Body of pancreas (tissue), 4 donors: ENCODE data around the gene PRKG1. TPM values are rescaled to one million over a fixed set of nuclear protein-coding genes. Genes with fewer than 3 reads are reported as not detected.

ENCODE experiments used
- ATAC-seq: fragments of 150-250 bp; one replicate; pipeline ENCODE4 v1.9.1; 2016
- DNase-seq, 4 donors: peaks; one replicate each; pipeline ENCODE4 v3.0.0-alpha.2; 2019
- H3K27ac ChIP-seq, 4 donors: fragments of 200-600 bp; sonication (generic); 1 replicate in 3 of 4; 2 replicates in 1 of 4; pipeline versions ENCODE4 v1.5.1 to v1.6.1; 2016 to 2019; ENCODE audit warnings: mild to moderate bottlenecking in 1 of 4, mixed read lengths in 1 of 4, moderate library complexity in 1 of 4
- H3K27me3 ChIP-seq, 2 donors: fragments of 200-600 bp; sonication (generic); one replicate each; pipeline ENCODE4 v1.6.0; 2016; ENCODE audit warnings: mild to moderate bottlenecking in 1 of 2
- H3K36me3 ChIP-seq, 2 donors: fragments of 200-600 bp; sonication (generic); replicated peaks in 1 of 2; 2 replicates each; pipeline ENCODE4 v1.5.1; 2016; ENCODE audit warnings: low read depth in 2 of 2; ENCODE audit not compliant: insufficient read depth in 1 of 2
- H3K4me1 ChIP-seq: fragments of 200-600 bp; sonication (generic); one replicate; pipeline ENCODE4 v1.6.0; 2016
- H3K4me3 ChIP-seq, 2 donors: fragments of 200-600 bp; sonication (generic); 1 replicate in 1 of 2; 2 replicates in 1 of 2; pipeline ENCODE4 v1.5.1; 2016 to 2019
- H3K9me3 ChIP-seq, 3 donors: fragments of 200-600 bp; sonication (generic); 1 replicate in 2 of 3; 2 replicates in 1 of 3; pipeline ENCODE4 v1.5.1; 2016
- POLR2A ChIP-seq, 3 donors: fragments of 450-650 bp; IDR thresholded peaks; one replicate each; pipeline ENCODE4 v1.6.1; 2016; ENCODE audit warnings: antibody characterized with exemption in 3 of 3, mild to moderate bottlenecking in 2 of 3
- WGBS, 2 donors: methylation state at CpG; one replicate each; pipeline ENCODE4 v1.1.5; 2017; 5-methylcytosine and 5-hydroxymethylcytosine counted together
- intact Hi-C: fragments of 100-400 bp; cut with DNase I; formaldehyde crosslinking; loops from one replicate; pipeline ENCODE4 v1.15.1; 2023
- total RNA-seq, 2 donors: library from RNA; depleted of rRNA; stranded (reverse); fragments of >200 nt; gene quantifications; one replicate each; pipeline ENCODE4 v1.1.0, GENCODE V29; 2016
- TF ChIP-seq, protein P1 (sequence below), 7 experiments: fragments of 450-650 bp in 4 of 7; fragments of 200-600 bp in 3 of 7; sonication (generic) in 3 of 7; IDR thresholded peaks; one replicate each; pipeline ENCODE4 v1.5.1; 2016 to 2019; ENCODE audit warnings: antibody characterized with exemption in 7 of 7

Gene PRKG1
- total RNA-seq, 2 donors from 2014 or later: 14.2 to 18.9 TPM

DNA sequence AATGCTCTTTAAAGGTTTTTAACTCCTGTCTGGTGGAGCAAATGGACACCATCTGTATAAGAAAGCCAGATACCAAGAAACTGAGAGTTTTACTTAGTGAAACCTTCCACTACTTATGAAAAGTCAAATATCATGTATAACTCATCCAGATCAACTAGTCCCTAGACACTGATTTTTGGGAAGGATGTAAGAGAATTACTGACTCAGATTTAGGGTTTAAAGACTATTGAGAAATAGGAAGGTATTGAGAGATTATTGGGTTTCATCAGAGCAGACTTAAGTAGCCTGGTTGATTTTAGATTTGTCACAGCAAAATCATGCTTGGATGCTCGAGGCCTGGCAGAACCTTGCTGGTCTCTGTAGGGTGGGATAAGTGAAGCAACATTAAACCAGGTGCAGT lies 622.0 kb downstream of the PRKG1 start:
- WGBS, 2 donors: 50 to 54% methylated on average over 1 of the region's 1 CpG
- DNase-seq: no peak

DNA sequence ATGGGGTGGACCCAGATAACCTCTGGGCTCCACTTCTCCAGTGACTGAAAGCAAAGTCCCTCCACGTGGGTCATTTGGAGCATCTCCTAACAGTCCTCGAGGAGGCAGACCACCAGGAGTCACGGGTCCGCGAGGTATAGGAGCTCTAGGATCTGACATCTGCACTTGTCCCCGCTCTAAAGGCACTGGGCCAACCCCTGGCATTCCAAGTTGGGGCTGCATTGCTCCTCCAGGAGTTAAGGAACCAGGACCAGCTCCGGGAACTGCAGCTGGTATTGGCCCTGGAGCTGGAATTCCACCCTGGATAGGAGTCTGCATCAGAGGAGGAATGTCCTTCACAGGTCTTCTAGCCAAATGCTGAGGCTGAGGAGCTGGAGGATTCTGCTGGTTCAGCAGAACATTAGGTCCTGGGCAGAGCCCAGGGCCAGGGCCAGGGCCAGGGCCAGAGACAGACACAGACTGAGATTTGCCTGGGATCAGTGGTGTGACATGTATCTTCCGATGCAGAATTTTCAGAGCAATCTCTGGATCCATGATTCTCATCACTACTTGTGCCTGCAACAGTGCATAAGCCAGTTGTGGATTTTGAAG lies 624.3 kb downstream of the PRKG1 start:
- Histone ChIP-seq H3K9me3 (no peaks in the 10 kb centered on the region), H3K27me3 (no peaks in the 10 kb centered on the region), H3K4me3 (peak overlapping the region; percentile 66 to 73), H3K4me1 (peaks cover 32% of the 10 kb centered on the region), H3K27ac (peak overlapping the region in 3 of 4 donors; percentile 92 to 99 (median 92)), H3K36me3 (no peaks in the 10 kb centered on the region)
- TF ChIP-seq, protein P1, sequence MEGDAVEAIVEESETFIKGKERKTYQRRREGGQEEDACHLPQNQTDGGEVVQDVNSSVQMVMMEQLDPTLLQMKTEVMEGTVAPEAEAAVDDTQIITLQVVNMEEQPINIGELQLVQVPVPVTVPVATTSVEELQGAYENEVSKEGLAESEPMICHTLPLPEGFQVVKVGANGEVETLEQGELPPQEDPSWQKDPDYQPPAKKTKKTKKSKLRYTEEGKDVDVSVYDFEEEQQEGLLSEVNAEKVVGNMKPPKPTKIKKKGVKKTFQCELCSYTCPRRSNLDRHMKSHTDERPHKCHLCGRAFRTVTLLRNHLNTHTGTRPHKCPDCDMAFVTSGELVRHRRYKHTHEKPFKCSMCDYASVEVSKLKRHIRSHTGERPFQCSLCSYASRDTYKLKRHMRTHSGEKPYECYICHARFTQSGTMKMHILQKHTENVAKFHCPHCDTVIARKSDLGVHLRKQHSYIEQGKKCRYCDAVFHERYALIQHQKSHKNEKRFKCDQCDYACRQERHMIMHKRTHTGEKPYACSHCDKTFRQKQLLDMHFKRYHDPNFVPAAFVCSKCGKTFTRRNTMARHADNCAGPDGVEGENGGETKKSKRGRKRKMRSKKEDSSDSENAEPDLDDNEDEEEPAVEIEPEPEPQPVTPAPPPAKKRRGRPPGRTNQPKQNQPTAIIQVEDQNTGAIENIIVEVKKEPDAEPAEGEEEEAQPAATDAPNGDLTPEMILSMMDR (IDR thresholded peaks at IDR 0.05): no peak
- TF ChIP-seq POLR2A (IDR thresholded peaks at IDR 0.05): no peak
- intact Hi-C loops: no loop called here
- no peak for DNase-seq
- no peak for ATAC-seq
- WGBS, 2 donors: 47 to 80% methylated on average over 2 to 8 of the region's 8 CpGs

More for the DNA sequence above, 622.0 kb downstream of the PRKG1 start:
- H3K27ac ChIP-seq: no peak overlapping the region
- H3K9me3 ChIP-seq: no peaks in the 10 kb centered on the region
- peaks cover 43% of the 10 kb centered on the region for H3K4me1 ChIP-seq
- no peak for ATAC-seq
- intact Hi-C loops: no loop called here
- H3K27me3 ChIP-seq: no peaks in the 10 kb centered on the region
- H3K36me3 ChIP-seq: no peaks in the 10 kb centered on the region
- no peak overlapping the region for H3K4me3 ChIP-seq
- TF ChIP-seq POLR2A (IDR thresholded peaks at IDR 0.05): no peak
- TF ChIP-seq, protein P1 (IDR thresholded peaks at IDR 0.05): no peak

- TF ChIP-seq POLR2A (IDR thresholded peaks at IDR 0.05): no peak
- TF ChIP-seq, protein P1 (IDR thresholded peaks at IDR 0.05): no peak
- no peaks in the 10 kb centered on the region for H3K9me3 ChIP-seq
- H3K27ac ChIP-seq: peak overlapping the region; percentile 87 to 99 (median 92)
- 0 to 1% methylated on average over 14 of the region's 14 CpGs for WGBS, 2 donors
- H3K4me1 ChIP-seq: peaks cover 32% of the 10 kb centered on the region
- no peaks in the 10 kb centered on the region for H3K36me3 ChIP-seq
- ATAC-seq (peak; percentile 19), DNase-seq (no peak)
- H3K27me3 ChIP-seq: no peaks in the 10 kb centered on the region
- peak overlapping the region; percentile 66 to 73 for H3K4me3 ChIP-seq
- intact Hi-C loops: no loop called here
Measured at GRCh38 chr10:51699145-51699474, 624.8 kb downstream of the PRKG1 start.

GRCh38 chr10:51699475-51700227 lies 625.4 kb downstream of the PRKG1 start, which contains the start of gene CSTF2T:
Gene CSTF2T, minus strand, starts transcription at chr10:51699595. Its CDS starts 46 bp downstream, at chr10:51699549.
- TF ChIP-seq, protein P1 (IDR thresholded peaks at IDR 0.05): no peak
- TF ChIP-seq POLR2A (IDR thresholded peaks at IDR 0.05): peak in 2 of 3 donors; percentile 76 to 79
- intact Hi-C loops: no loop called here
- Histone ChIP-seq H3K9me3 (no peaks in the 10 kb centered on the region), H3K4me1 (peaks cover 32% of the 10 kb centered on the region), H3K4me3 (peak within 1 kb of the TSS; percentile 66 to 73), H3K27me3 (no peaks in the 10 kb centered on the region), H3K27ac (peak within 1 kb of the TSS; percentile 87 to 99 (median 92)), H3K36me3 (no peaks in the 10 kb centered on the region)
- DNase-seq (peak; percentile 89 to 92 (median 90)), ATAC-seq (peak; percentile 96)
- 0 to 1% methylated on average over 45 of the region's 45 CpGs for WGBS, 2 donors
